HCT116 (cell line): ENCODE data around the gene ESPN. TPM values are rescaled to one million over a fixed set of nuclear protein-coding genes. Genes with fewer than 3 reads are reported as not detected.

ENCODE experiments used
- ATAC-seq: fragments of 200-7000 bp; cut with Tn5 transposase; 2 replicates; pipeline ENCODE4 v1.9.1; 2020; ENCODE audit warnings: mild to moderate bottlenecking, moderate library complexity
- BruUV-seq: library from RNA; stranded (reverse); fragments of 400-500 nt; replicated peaks from 2 replicates; lab custom pipeline; 2021; lab: Mats Ljungman, UMichigan
- CTCF ChIA-PET: fragments of 300-600 bp; sonication (Branson Sonifier 250); formaldehyde crosslinking; loops from one replicate; lab custom pipeline; 2021; ENCODE audit warnings: antibody characterized with exemption; lab: Charles Lee
- POLR2A ChIA-PET: fragments of 300-600, 350-600 bp; sonication (Branson Sonifier 250); formaldehyde crosslinking; loops from one replicate; lab custom pipeline; 2021; ENCODE audit warnings: antibody characterized with exemption; lab: Charles Lee
- RAD21 ChIA-PET, 2 experiments: fragments of 300-600 bp; sonication (Branson Sonifier 250); formaldehyde crosslinking; loops; one replicate each; lab custom pipeline; 2023; ENCODE audit warnings: low total read pairs in 2 of 2; ENCODE audit not compliant: uncharacterized antibody in 2 of 2, unreplicated experiment in 2 of 2, low non-redundant PET in 1 of 2; lab: Charles Lee
- DNase-seq: peaks from one replicate; pipeline ENCODE4 v3.0.0-alpha.2; 2010; ENCODE audit warnings: low read depth, low spot score
- H2AFZ ChIP-seq: fragments of 200-600 bp; shearing (Covaris generic), sonication (generic); 2 replicates; pipeline ENCODE4 v1.6.1; 2017; ENCODE audit warnings: low read depth, mixed run types, mixed read lengths, antibody characterized with exemption, low read length; ENCODE audit not compliant: poor library complexity, severe bottlenecking
- H3K27ac ChIP-seq: 2 replicates; pipeline ENCODE4 v1.5.1; 2012; ENCODE audit warnings: low read depth, low read length
- H3K27me3 ChIP-seq: fragments of 200-600 bp; sonication (generic); 2 replicates; pipeline ENCODE4 v1.6.1; 2016; ENCODE audit warnings: mixed run types, low read length, mixed read lengths; ENCODE audit not compliant: insufficient read depth
- H3K36me3 ChIP-seq, 2 experiments: fragments of 200-500 bp in 1 of 2; fragments of 200-600 bp in 1 of 2; sonication (Bioruptor generic) in 1 of 2; sonication (generic) in 1 of 2; 2 replicates each; pipeline versions ENCODE4 v1.5.1 to v1.6.1; 2014 to 2016; ENCODE audit warnings: low read length in 2 of 2, inconsistent platforms in 1 of 2, mixed read lengths in 1 of 2, mixed run types in 1 of 2; ENCODE audit not compliant: insufficient read depth in 2 of 2, control insufficient read depth in 1 of 2
- H3K4me1 ChIP-seq, 2 experiments: fragments of 200-600 bp in 1 of 2; sonication (generic) in 1 of 2; 2 replicates each; pipeline versions ENCODE4 v1.5.1 to v1.6.1; 2012 to 2017; ENCODE audit warnings: low read length in 2 of 2, inconsistent platforms in 1 of 2, mild to moderate bottlenecking in 1 of 2, mixed read lengths in 1 of 2, mixed run types in 1 of 2, moderate library complexity in 1 of 2; ENCODE audit not compliant: insufficient read depth in 2 of 2, control insufficient read depth in 1 of 2
- H3K4me2 ChIP-seq: fragments of 200-600 bp; sonication (generic); 2 replicates; pipeline ENCODE4 v1.6.1; 2017; ENCODE audit warnings: mixed run types, low read length, mixed read lengths
- H3K4me3 ChIP-seq, 2 experiments: fragments of 200-600 bp in 1 of 2; sonication (generic) in 1 of 2; replicated peaks in 1 of 2; 2 replicates each; pipeline ENCODE4 v1.5.1; 2011 to 2016; ENCODE audit warnings: low read length in 2 of 2, control low read depth in 1 of 2, low read depth in 1 of 2, mild to moderate bottlenecking in 1 of 2, mixed read lengths in 1 of 2, mixed run types in 1 of 2
- H3K79me2 ChIP-seq: fragments of 200-600 bp; sonication (generic); 2 replicates; pipeline ENCODE4 v1.6.1; 2017; ENCODE audit warnings: mild to moderate bottlenecking, mixed run types, low read length, moderate library complexity, mixed read lengths; ENCODE audit not compliant: insufficient read depth
- H3K9ac ChIP-seq: fragments of 200-600 bp; sonication (generic); 2 replicates; pipeline ENCODE4 v1.6.1; 2016; ENCODE audit warnings: low read length, mixed read lengths
- H3K9me2 ChIP-seq: fragments of 200-600 bp; sonication (generic), shearing (Covaris generic); 2 replicates; pipeline ENCODE4 v1.6.1; 2017; ENCODE audit warnings: mixed run types, mild to moderate bottlenecking, moderate library complexity; ENCODE audit not compliant: insufficient read depth
- H3K9me3 ChIP-seq, 2 experiments: fragments of 200-500 bp in 1 of 2; fragments of 200-600 bp in 1 of 2; sonication (Bioruptor generic) in 1 of 2; sonication (generic) in 1 of 2; 2 replicates each; pipeline ENCODE4 v1.6.1; 2014 to 2017; ENCODE audit warnings: low read length in 2 of 2, mixed read lengths in 2 of 2, inconsistent platforms in 1 of 2, low read depth in 1 of 2, mild to moderate bottlenecking in 1 of 2, mixed run types in 1 of 2, moderate library complexity in 1 of 2; ENCODE audit not compliant: control insufficient read depth in 1 of 2, insufficient read depth in 1 of 2
- H4K20me1 ChIP-seq: fragments of 200-600 bp; sonication (generic), shearing (Covaris generic); 2 replicates; pipeline ENCODE4 v1.6.1; 2017; ENCODE audit warnings: mixed run types, mild to moderate bottlenecking, moderate library complexity; ENCODE audit not compliant: insufficient read depth
- CEBPB ChIP-seq: IDR thresholded peaks from 2 replicates; pipeline ENCODE4 v1.6.1; 2012; ENCODE audit warnings: low read depth
- EGR1 ChIP-seq: IDR thresholded peaks from 2 replicates; pipeline ENCODE4 v1.6.1; 2012; ENCODE audit warnings: low read depth
- EZH2 ChIP-seq: fragments of 200-600 bp; sonication (generic); IDR thresholded peaks from 2 replicates; pipeline ENCODE4 v1.6.1; 2017; ENCODE audit warnings: antibody characterized with exemption, mixed run types
- RAD21 ChIP-seq: IDR thresholded peaks from 2 replicates; pipeline ENCODE4 v1.6.1; 2012; ENCODE audit warnings: low read depth, mild to moderate bottlenecking
- SRF ChIP-seq: IDR thresholded peaks from 2 replicates; pipeline ENCODE4 v1.6.1; 2012; ENCODE audit warnings: low read depth
- YY1 ChIP-seq: IDR thresholded peaks from 2 replicates; pipeline ENCODE4 v1.6.1; 2011; ENCODE audit warnings: low read length, low read depth, moderate library complexity, mild to moderate bottlenecking; ENCODE audit not compliant: insufficient replicate concordance; ENCODE audit errors: extremely low read depth
- ZBTB33 ChIP-seq: IDR thresholded peaks from 2 replicates; pipeline ENCODE4 v1.6.1; 2011; ENCODE audit warnings: mild to moderate bottlenecking, low read length, moderate library complexity; ENCODE audit not compliant: insufficient replicate concordance; ENCODE audit errors: extremely low read depth
- intact Hi-C: fragments of 100-400 bp; cut with micrococcal nuclease; formaldehyde crosslinking; loops from 2 replicates; pipeline ENCODE4 v1.10.0; 2022
- total RNA-seq: library from RNA; stranded (reverse); gene quantifications from one replicate; pipeline ENCODE4 v1.2.1, GENCODE V29; 2021; ENCODE audit not compliant: unreplicated experiment
- TF ChIP-seq, protein P1 (sequence below), 3 experiments: fragments of 200-600 bp in 1 of 3; sonication (generic) in 1 of 3; IDR thresholded peaks in 2 of 3; conservative IDR thresholded peaks in 1 of 3; 2 replicates each; pipeline ENCODE4 v1.5.1; 2012 to 2017; ENCODE audit warnings: low read depth in 2 of 3, low read length in 2 of 3, antibody characterized with exemption in 1 of 3, borderline replicate concordance in 1 of 3, control low read depth in 1 of 3, mild to moderate bottlenecking in 1 of 3, mixed read lengths in 1 of 3, mixed run types in 1 of 3, moderate library complexity in 1 of 3; ENCODE audit not compliant: insufficient read depth in 1 of 3

The ESPN gene
- total RNA-seq, 1 experiment from 2014 or later, result 114 TPM

DNA sequence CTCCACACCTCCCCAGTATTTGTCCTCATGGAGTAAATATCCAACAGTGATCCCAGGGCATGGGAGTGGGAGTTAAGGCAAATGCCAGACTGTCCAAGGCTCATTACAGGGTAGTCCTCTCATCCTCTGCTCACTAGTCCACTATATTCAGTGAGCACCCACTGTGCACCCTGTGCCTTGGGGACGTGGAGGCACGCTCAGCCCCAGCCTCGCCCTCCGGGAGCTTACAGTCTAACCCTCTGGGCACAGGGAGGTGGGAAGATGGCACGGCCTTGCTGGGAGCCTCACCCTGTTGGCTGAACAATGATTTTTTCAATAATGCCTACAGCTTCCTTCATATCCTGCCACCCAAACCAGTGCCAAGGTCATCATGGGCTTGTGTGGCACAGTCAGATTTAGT is 7.7 kb upstream of the ESPN start:
- CTCF ChIA-PET, result interaction anchor here (1.2 kb wide), 1 partner anchor 170 kb away, joined by 3 read pairs; no protein-coding TSS in a partner anchor
- H3K9me2 ChIP-seq, result no peaks in the 10 kb centered on the region
- no peaks in the 10 kb centered on the region for H3K9me3 ChIP-seq
- H2AFZ ChIP-seq, result no peak overlapping the region
- H3K36me3 ChIP-seq, result no peaks in the 10 kb centered on the region
- ATAC-seq (no peak), DNase-seq (no peak)
- H4K20me1 ChIP-seq, result no peaks in the 10 kb centered on the region
- no peak overlapping the region; the same call in 1 of the 2 replicates for H3K4me2 ChIP-seq
- intact Hi-C loops, result no loop called here
- RAD21 ChIA-PET, result no interaction called here
- BruUV-seq, result no TSS peak
- no peak overlapping the region for H3K9ac ChIP-seq
- no peak overlapping the region for H3K27ac ChIP-seq
- H3K4me1 ChIP-seq, result peaks cover 38 to 77% of the 10 kb centered on the region in 2 experiments
- no peaks in the 10 kb centered on the region for H3K27me3 ChIP-seq
- H3K79me2 ChIP-seq, result no peaks in the 10 kb centered on the region
- no peak overlapping the region for H3K4me3 ChIP-seq
- TF ChIP-seq EGR1 (no peak), CEBPB (no peak), ZBTB33 (no peak), EZH2 (no peak), RAD21 (no peak), SRF (no peak), YY1 (no peak)
- TF ChIP-seq, protein P1, sequence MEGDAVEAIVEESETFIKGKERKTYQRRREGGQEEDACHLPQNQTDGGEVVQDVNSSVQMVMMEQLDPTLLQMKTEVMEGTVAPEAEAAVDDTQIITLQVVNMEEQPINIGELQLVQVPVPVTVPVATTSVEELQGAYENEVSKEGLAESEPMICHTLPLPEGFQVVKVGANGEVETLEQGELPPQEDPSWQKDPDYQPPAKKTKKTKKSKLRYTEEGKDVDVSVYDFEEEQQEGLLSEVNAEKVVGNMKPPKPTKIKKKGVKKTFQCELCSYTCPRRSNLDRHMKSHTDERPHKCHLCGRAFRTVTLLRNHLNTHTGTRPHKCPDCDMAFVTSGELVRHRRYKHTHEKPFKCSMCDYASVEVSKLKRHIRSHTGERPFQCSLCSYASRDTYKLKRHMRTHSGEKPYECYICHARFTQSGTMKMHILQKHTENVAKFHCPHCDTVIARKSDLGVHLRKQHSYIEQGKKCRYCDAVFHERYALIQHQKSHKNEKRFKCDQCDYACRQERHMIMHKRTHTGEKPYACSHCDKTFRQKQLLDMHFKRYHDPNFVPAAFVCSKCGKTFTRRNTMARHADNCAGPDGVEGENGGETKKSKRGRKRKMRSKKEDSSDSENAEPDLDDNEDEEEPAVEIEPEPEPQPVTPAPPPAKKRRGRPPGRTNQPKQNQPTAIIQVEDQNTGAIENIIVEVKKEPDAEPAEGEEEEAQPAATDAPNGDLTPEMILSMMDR (IDR thresholded peaks at IDR 0.05 in 2 of 3, conservative IDR thresholded peaks at IDR 0.05 in 1 of 3; ENCODE audit: borderline replicate concordance in 1 of 3, insufficient read depth in 1 of 3, low read depth in 2 of 3, low read length in 2 of 3), result no peak
- POLR2A ChIA-PET, result no interaction called here
